Uterus (tissue), 2 donors: Measurements from ENCODE around the gene GSK3A.

Experiments used
- POLR2A ChIP-seq, 2 donors: fragments of 450-650 bp; IDR thresholded peaks; one replicate each; pipeline ENCODE4 v1.6.1; 2016; ENCODE audit warnings: antibody characterized with exemption in 2 of 2, mild to moderate bottlenecking in 1 of 2, moderate library complexity in 1 of 2
- TF ChIP-seq, protein P1 (sequence below), 4 experiments: fragments of 200-600 bp in 2 of 4; fragments of 450-650 bp in 2 of 4; sonication (generic) in 2 of 4; IDR thresholded peaks; one replicate each; pipeline ENCODE4 v1.5.1; 2016 to 2019; ENCODE audit warnings: antibody characterized with exemption in 4 of 4, mild to moderate bottlenecking in 2 of 4, moderate library complexity in 1 of 4

DNA sequence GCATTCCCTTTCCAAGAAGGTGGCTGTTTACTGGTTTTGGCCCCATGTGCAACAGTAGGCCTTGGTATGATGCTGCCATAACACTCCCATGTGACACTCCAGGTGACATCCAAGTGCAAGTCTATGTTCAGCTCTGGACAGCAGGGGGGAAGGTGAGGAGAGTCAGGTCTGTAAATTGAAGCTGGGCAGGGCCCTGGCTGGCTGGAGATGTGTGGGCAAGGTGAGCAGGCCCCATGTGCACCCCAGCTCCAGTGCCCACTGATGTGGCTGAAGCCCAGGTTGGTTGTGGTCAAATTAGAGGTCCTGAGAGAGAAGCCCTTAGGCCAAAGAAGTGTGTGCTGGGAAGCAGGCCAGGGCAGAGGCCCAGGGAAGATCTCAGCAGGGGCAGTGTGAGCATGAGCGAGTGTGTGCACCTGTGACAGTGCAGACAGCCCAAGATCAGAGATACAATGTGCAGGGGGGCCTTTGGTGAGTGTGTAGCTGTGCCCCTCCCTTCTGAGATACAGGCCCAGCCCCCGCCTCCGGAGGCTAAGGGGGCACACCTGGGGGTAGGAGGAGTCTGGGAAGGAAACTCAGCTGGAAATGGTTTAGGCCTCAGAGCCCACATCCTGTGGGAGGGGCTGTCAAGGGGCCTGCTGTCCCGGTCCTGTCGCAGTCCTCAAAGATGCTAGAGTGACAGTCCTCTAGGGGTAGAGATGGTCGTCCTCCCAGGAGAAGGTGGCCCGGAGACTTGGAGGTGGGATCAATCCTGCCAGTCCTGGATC, 43.5 kb downstream of the GSK3A start:
- TF ChIP-seq, protein P1, sequence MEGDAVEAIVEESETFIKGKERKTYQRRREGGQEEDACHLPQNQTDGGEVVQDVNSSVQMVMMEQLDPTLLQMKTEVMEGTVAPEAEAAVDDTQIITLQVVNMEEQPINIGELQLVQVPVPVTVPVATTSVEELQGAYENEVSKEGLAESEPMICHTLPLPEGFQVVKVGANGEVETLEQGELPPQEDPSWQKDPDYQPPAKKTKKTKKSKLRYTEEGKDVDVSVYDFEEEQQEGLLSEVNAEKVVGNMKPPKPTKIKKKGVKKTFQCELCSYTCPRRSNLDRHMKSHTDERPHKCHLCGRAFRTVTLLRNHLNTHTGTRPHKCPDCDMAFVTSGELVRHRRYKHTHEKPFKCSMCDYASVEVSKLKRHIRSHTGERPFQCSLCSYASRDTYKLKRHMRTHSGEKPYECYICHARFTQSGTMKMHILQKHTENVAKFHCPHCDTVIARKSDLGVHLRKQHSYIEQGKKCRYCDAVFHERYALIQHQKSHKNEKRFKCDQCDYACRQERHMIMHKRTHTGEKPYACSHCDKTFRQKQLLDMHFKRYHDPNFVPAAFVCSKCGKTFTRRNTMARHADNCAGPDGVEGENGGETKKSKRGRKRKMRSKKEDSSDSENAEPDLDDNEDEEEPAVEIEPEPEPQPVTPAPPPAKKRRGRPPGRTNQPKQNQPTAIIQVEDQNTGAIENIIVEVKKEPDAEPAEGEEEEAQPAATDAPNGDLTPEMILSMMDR (IDR thresholded peaks at IDR 0.05) = no peak
- TF ChIP-seq POLR2A (IDR thresholded peaks at IDR 0.05) = no peak
